GM10266 (cell line): ENCODE measurements around the gene ZNF3.

ENCODE experiments used
- DNase-seq: peaks from one replicate; pipeline ENCODE4 v3.0.0; 2012; ENCODE audit errors: extremely low spot score
- CTCF ChIP-seq: IDR thresholded peaks from 2 replicates; pipeline ENCODE4 v1.5.1; 2012; ENCODE audit warnings: mild to moderate bottlenecking, low read depth; ENCODE audit not compliant: control insufficient read depth, insufficient read depth; ENCODE audit errors: missing control alignments

The ZNF3 gene

DNA sequence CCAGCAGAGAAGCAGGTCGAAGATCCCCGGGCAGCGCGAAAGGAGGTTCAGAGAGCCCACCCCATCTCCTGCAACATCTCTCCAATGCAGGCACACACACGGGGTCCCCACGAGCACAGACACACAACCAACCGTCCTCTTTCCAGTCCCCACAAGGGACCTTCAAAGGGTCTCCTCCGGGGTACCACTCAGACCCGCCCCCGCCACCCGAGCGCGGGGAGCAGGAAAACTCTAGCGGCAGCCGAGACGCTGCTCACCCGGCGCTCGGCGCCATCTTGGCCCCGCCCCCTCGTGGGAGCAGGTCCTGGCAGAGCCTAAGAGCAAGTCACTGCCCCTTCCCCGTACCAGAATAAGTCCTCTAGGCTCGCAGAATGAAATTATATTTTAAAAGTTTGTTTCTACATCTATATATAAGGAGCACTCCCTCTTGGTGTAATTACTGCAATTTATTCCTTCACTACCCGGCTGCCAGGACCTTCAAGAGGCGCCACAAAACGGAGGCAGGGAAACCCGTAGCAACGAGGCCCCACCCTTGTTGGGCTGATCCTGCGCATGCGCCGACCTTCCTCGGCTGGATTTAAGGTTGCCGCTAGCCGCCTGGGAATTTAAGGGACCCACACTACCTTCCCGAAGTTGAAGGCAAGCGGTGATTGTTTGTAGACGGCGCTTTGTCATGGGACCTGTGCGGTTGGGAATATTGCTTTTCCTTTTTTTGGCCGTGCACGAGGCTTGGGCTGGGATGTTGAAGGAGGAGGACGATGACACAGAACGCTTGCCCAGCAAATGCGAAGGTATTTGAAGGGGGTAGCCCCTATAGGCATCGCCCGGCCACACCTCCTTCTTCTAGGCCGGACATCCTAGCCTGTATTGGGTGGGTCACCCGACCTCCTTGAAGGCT is 37.8 kb upstream of the ZNF3 start, which contains the start of the genes CNPY4 and TAF6:
CNPY4 (plus strand) TSS at position 563 of the 898 bp plus-strand sequence; CDS start at position 674, 111 bp downstream.
TAF6 (minus strand) TSS at position 287 of the 898 bp plus-strand sequence. CDS start 5,149 bp downstream, outside the sequence.
- DNase-seq, result peak; percentile 98
- no peak for TF ChIP-seq CTCF

DNA sequence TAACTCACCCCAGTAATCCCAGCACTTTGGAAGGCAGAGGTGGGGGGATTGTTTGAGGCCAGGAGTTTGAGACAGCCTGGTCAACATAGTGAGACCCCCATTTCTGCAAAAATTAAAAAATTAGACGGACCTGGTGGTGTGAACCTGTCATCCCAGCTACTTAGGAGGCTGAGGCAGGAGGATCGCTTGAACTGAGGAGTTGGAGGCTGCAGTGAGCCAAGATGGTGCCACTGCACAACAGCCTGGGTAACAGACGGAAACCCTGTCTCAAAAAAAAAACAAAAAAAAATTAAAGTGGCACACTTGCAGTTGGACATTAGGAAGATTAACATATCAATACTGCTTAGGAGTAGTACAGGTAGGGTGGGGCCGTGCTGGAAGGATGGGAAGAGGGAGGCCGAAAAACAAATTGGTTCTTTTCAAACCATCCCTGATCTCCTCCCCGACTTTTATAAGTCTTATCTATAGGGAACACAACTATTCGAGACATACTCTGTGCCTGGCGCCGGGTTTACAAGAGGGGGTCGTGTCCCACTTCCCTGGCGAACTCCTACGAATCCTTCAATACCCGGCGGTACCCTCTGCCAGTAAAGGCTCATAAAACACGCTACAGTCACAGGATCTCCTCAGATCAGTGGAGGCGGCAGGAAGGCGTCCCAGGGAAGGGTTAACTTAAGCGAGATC is 37.0 kb upstream of the ZNF3 start:
- TF ChIP-seq CTCF, result no peak
- DNase-seq, result no peak

DNA sequence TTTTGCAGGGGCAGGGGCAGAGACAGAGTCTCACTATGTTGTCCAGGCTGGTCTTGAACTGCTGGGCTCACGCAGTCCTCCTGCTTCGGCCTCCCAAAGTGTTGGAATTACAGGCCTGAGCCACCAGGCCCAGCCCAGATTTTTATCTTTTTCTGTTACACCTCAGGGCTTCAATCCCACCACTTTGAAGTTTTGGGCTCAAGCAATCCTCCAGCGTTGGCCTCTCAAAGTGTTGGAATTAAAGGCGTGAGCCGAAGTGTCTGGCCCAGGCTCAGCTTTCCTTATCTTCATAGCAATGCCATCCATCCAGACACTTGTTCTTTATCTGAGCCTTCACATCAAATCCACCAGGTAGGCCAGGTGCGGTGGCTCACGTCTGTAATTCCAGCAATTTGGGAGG is 33.5 kb upstream of the ZNF3 start:
- TF ChIP-seq CTCF, result no peak
- DNase-seq, result no peak

DNA sequence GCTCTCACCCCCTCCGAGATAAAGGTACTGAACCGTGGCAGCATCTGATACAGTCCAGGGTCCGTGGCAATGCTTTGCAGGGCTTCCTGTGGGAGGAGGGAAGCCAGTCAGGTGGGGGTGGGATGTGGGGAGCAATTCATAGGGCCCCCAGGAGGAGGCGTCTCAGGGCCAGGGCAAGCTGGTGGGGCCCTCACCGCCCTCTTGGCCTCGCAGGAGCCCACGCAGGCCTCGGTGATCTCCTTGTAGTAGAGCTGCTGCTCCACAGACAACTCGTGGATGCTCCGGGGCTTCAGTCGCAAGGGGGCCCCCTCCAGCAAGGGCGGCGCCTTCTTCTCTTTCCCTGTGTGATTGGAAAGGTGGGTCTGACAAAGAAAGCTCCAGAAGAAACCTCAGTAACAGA is 30.4 kb upstream of the ZNF3 start:
- DNase-seq, result no peak
- no peak for TF ChIP-seq CTCF

DNA sequence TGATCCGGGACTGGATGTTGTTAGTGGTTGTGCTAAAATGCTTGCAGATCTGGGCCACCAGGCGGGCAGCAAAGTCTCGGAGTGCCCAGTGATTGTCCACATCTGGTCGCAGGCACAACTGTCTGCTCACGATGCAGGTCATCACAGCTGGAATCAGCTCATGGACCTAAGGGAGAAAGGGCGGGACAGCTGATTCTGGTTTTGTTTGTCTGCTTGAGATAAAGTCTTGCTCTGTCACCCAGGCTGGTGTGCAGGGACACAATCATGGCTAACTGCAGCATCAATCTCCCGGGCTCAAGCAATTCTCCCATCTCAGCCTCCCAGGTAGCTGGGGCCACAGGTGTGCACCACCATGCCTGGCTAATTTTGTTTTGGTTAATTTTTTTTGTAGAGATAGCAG is 29.6 kb upstream of the ZNF3 start:
- no peak for DNase-seq
- TF ChIP-seq CTCF, result no peak

- no peak for DNase-seq
- no peak for TF ChIP-seq CTCF
Observed at GRCh38 chr7:100109521-100110163, 28.1 kb upstream of the ZNF3 start.
